Stimulated activated CD8-positive, alpha-beta memory T cell treated with anti-CD3 and anti-CD28 coated beads, Interleukin-15, amount 100 ng/mL, for 24 hours (primary cell): ENCODE results near the gene DMC1.
"Not testable (repeated sequence)": the region's sequence is repeated elsewhere in the genome, so short reads cannot be mapped to it uniquely, and the experiment has no call there.

Experiments
- DNase-seq: peaks from one replicate; pipeline ENCODE4 v3.0.0-alpha.2; 2020; ENCODE audit warnings: low read depth

DMC1 gene

GRCh38 chr22:38497869-38498268, 72.1 kb downstream of the DMC1 start:
- DNase-seq = no peak

GRCh38 chr22:38494939-38495338, 75.0 kb downstream of the DMC1 start:
- DNase-seq = no peak

GRCh38 chr22:38494498-38494897, 75.5 kb downstream of the DMC1 start:
- DNase-seq = no peak

GRCh38 chr22:38491707-38492348, 78.2 kb downstream of the DMC1 start:
- no peak for DNase-seq

- no peak for DNase-seq
These were observed 79.1 kb downstream of the DMC1 start for GRCh38 chr22:38490915-38491314.

- DNase-seq = no peak
These were observed 79.5 kb downstream of the DMC1 start for GRCh38 chr22:38490475-38490874.

- no peak for DNase-seq
These were observed 80.3 kb downstream of the DMC1 start for GRCh38 chr22:38489561-38490145.

GRCh38 chr22:38489142-38489541, 80.8 kb downstream of the DMC1 start:
- no peak for DNase-seq

- no peak for DNase-seq
These were observed 82.0 kb downstream of the DMC1 start for GRCh38 chr22:38487946-38488345.

- DNase-seq = no peak
These were observed 84.2 kb downstream of the DMC1 start for GRCh38 chr22:38485783-38486182.

- DNase-seq = no peak
These were observed 85.7 kb downstream of the DMC1 start for GRCh38 chr22:38484244-38484643.

GRCh38 chr22:38482662-38483308, 87.2 kb downstream of the DMC1 start:
- DNase-seq = no peak

GRCh38 chr22:38481871-38482332, 88.1 kb downstream of the DMC1 start:
- no peak for DNase-seq

- no peak for DNase-seq
These were observed 88.7 kb downstream of the DMC1 start for GRCh38 chr22:38481162-38481870.

GRCh38 chr22:38479096-38479837, 90.7 kb downstream of the DMC1 start:
- no peak for DNase-seq

GRCh38 chr22:38477585-38477984, 92.4 kb downstream of the DMC1 start:
- DNase-seq = no peak

GRCh38 chr22:38474003-38474607, 95.9 kb downstream of the DMC1 start:
- DNase-seq = no peak

- DNase-seq = no peak
These were observed 98.7 kb downstream of the DMC1 start for GRCh38 chr22:38471237-38471636.

GRCh38 chr22:38470179-38470578, 99.8 kb downstream of the DMC1 start:
- DNase-seq = not testable (repeated sequence)

- DNase-seq = no peak
These were observed 100.6 kb downstream of the DMC1 start for GRCh38 chr22:38469306-38469781.
